ENCODE measurements around the gene INSRR. TPM values are rescaled to one million over a fixed set of nuclear protein-coding genes. Genes with fewer than 3 reads are reported as not detected.

Gene INSRR
- total RNA-seq (2022), result not detected in 2 replicates
- Bru-seq, nascent RNA, result not detected
- BruChase-seq, experiment 1, labeled RNA remaining after a 6-hour chase, result not detected
- not detected for BruChase-seq, experiment 2, labeled RNA remaining after a 2-hour chase
- long read RNA-seq, partial matches to known transcripts, result 0 of 2 reads
- long read RNA-seq, other reads (novel, unspliced or antisense), result 2 of 2 reads

DNA sequence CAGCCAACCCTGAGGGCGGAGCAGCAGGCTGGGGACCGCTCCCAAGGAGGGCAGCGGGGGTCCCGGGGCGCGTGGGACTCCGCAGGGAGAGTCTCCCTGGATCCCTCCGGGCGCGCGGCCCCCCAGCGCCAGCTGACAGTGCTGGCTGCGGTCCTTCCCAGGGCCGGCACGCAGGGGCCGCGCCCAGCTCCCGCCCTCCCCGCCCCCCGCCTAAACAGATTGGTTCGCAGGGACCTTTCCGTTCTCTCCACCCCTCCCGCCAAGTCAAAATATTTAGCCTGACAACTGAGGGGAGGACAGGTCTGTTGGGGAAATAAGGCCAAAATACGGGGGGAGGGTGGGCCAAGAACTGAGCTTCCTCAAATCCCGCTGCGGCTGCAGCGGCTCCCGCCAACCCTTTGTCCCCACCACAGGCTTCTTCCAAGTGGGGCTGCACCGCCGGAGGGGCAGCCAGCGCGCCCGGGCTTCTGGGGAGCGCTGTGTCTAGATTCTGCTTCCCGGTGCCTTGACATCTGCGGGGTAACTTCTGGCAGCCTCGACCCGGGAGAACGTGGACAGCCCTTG, at the start of gene INSRR:
Gene INSRR (minus strand): TSS at position 159 of the 564 bp plus-strand sequence. CDS start 496 bp downstream, outside the sequence.
- Mint-ChIP-seq H3K36me3 (ENCODE audit: insufficient read depth, unreplicated experiment) (no peaks in the 10 kb centered on the region), H3K9me3 (ENCODE audit: unreplicated experiment) (no peaks in the 10 kb centered on the region), H3K4me3 (ENCODE audit: unreplicated experiment) (peak within 1 kb of the TSS; percentile 57), H3K27ac (ENCODE audit: low read depth, unreplicated experiment) (no peak within 1 kb of the TSS), H3K4me1 (ENCODE audit: insufficient read depth, unreplicated experiment) (peaks cover 18% of the 10 kb centered on the region), H3K27me3 (ENCODE audit: insufficient read depth, unreplicated experiment) (peaks cover 50% of the 10 kb centered on the region)
- intact Hi-C loops (cut with micrococcal nuclease), result no loop called here
- TF ChIP-seq, protein P1, sequence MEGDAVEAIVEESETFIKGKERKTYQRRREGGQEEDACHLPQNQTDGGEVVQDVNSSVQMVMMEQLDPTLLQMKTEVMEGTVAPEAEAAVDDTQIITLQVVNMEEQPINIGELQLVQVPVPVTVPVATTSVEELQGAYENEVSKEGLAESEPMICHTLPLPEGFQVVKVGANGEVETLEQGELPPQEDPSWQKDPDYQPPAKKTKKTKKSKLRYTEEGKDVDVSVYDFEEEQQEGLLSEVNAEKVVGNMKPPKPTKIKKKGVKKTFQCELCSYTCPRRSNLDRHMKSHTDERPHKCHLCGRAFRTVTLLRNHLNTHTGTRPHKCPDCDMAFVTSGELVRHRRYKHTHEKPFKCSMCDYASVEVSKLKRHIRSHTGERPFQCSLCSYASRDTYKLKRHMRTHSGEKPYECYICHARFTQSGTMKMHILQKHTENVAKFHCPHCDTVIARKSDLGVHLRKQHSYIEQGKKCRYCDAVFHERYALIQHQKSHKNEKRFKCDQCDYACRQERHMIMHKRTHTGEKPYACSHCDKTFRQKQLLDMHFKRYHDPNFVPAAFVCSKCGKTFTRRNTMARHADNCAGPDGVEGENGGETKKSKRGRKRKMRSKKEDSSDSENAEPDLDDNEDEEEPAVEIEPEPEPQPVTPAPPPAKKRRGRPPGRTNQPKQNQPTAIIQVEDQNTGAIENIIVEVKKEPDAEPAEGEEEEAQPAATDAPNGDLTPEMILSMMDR (IDR thresholded peaks at IDR 0.05; ENCODE audit: unreplicated experiment), result no peak
- ChIA-PET POLR2A (interaction anchor here (1.1 to 1.9 kb wide), 4 partner anchors 12 to 31 kb away, joined by 3 to 8 read pairs (median 4); no protein-coding TSS in a partner anchor), CTCF (interaction anchor here (0.6 to 18.7 kb wide), 30 partner anchors 9 to 1988 kb away, joined by 3 to 353 read pairs (median 9); partner anchors contain the start of gene PEAR1)
- no TSS peak for BruUV-seq (replicated peaks)
- no peak for DNase-seq (ENCODE audit: unreplicated experiment)

DNA sequence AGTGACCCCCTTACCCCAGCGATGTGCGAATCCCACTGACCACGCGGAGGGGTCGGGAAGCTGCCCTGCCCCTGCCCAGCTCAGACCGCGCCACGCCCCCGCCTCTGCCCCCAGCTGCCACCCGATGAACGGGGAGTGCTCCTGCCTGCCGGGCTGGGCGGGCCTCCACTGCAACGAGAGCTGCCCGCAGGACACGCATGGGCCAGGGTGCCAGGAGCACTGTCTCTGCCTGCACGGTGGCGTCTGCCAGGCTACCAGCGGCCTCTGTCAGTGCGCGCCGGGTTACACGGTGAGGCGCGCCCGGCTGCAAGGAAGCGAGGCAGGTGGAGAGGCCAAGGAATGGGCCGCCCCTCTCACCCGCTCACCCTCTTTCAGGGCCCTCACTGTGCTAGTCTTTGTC, 49.6 kb upstream of the INSRR start:
- H3K4me1 Mint-ChIP-seq (ENCODE audit: insufficient read depth, unreplicated experiment), result peaks cover 19% of the 10 kb centered on the region
- H3K36me3 Mint-ChIP-seq (ENCODE audit: insufficient read depth, unreplicated experiment), result no peaks in the 10 kb centered on the region
- no peak for DNase-seq (ENCODE audit: unreplicated experiment)
- H3K27ac Mint-ChIP-seq (ENCODE audit: low read depth, unreplicated experiment), result no peak overlapping the region
- H3K27me3 Mint-ChIP-seq (ENCODE audit: insufficient read depth, unreplicated experiment), result peaks cover 13% of the 10 kb centered on the region
- ChIA-PET POLR2A (no interaction called here), CTCF (interaction anchor here (1.2 to 3.5 kb wide), 3 partner anchors 10 to 71 kb away, joined by 3 to 34 read pairs (median 8); no protein-coding TSS in a partner anchor)
- intact Hi-C loops (cut with micrococcal nuclease), result no loop called here
- H3K9me3 Mint-ChIP-seq (ENCODE audit: unreplicated experiment), result no peaks in the 10 kb centered on the region
- H3K4me3 Mint-ChIP-seq (ENCODE audit: unreplicated experiment), result peak overlapping the region; percentile 75
- no TSS peak for BruUV-seq (replicated peaks)
- TF ChIP-seq, protein P1 (IDR thresholded peaks at IDR 0.05; ENCODE audit: unreplicated experiment), result no peak

DNA sequence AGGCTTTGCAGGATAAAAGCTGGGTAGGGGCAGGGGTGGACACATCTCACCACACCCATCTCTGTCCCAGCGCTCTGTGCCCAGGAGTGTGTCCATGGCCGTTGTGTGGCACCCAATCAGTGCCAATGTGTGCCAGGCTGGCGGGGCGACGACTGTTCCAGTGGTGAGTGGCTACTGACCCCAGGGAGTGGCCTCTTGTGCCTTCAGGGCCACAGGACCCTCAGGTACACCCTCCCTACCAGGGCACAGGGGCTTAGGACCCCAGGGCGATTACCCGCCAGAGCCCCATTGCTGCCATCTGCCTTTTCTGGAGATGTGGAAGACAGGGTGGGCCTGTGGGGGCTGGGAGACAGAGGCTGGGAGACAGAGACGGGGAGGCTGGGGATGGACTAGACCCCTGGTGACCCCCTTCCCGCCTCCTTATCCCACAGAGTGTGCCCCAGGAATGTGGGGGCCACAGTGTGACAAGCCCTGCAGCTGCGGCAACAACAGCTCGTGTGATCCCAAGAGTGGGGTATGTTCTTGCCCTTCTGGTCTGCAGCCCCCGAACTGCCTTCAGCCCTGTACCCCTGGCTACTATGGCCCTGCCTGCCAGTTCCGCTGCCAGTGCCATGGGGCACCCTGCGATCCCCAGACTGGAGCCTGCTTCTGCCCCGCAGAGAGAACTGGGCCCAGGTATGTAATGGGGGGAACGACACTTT, 47.4 kb upstream of the INSRR start:
- CTCF ChIA-PET, result no interaction called here
- peaks cover 19% of the 10 kb centered on the region for H3K4me1 Mint-ChIP-seq (ENCODE audit: insufficient read depth, unreplicated experiment)
- no TSS peak for BruUV-seq (replicated peaks)
- POLR2A ChIA-PET, result no interaction called here
- H3K4me3 Mint-ChIP-seq (ENCODE audit: unreplicated experiment), result peak overlapping the region; percentile 75
- no peaks in the 10 kb centered on the region for H3K36me3 Mint-ChIP-seq (ENCODE audit: insufficient read depth, unreplicated experiment)
- intact Hi-C loops (cut with micrococcal nuclease), result no loop called here
- TF ChIP-seq, protein P1 (IDR thresholded peaks at IDR 0.05; ENCODE audit: unreplicated experiment), result no peak
- no peak for DNase-seq (ENCODE audit: unreplicated experiment)
- H3K27me3 Mint-ChIP-seq (ENCODE audit: insufficient read depth, unreplicated experiment), result peaks cover 10% of the 10 kb centered on the region
- no peak overlapping the region for H3K27ac Mint-ChIP-seq (ENCODE audit: low read depth, unreplicated experiment)
- no peaks in the 10 kb centered on the region for H3K9me3 Mint-ChIP-seq (ENCODE audit: unreplicated experiment)

DNA sequence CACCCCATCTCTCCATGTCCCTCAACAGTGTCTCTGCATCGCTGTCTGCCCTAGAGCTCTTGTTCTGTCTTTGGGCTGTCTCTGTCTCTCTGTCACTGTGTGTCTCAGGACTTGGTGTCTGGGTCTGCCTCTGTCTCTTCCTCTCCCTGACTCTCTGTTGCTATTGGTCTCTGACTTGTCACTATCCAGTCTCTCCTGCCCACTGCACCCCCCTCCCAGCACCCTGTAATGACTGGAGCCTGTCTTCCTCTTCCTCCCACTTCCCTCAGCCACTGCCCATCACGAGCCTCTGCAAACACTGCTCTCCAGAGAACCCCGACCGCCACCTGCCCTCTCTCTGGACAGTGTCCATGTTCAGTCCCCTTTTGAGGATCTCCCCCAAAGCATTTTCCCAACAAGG, 46.7 kb upstream of the INSRR start:
- Mint-ChIP-seq H3K27me3 (ENCODE audit: insufficient read depth, unreplicated experiment) (peaks cover 3% of the 10 kb centered on the region), H3K36me3 (ENCODE audit: insufficient read depth, unreplicated experiment) (no peaks in the 10 kb centered on the region), H3K4me3 (ENCODE audit: unreplicated experiment) (no peak overlapping the region), H3K27ac (ENCODE audit: low read depth, unreplicated experiment) (no peak overlapping the region), H3K9me3 (ENCODE audit: unreplicated experiment) (no peaks in the 10 kb centered on the region), H3K4me1 (ENCODE audit: insufficient read depth, unreplicated experiment) (peaks cover 14% of the 10 kb centered on the region)
- no peak for DNase-seq (ENCODE audit: unreplicated experiment)
- CTCF ChIA-PET, result no interaction called here
- TF ChIP-seq, protein P1 (IDR thresholded peaks at IDR 0.05; ENCODE audit: unreplicated experiment), result no peak
- intact Hi-C loops (cut with micrococcal nuclease), result no loop called here
- no TSS peak for BruUV-seq (replicated peaks)
- POLR2A ChIA-PET, result no interaction called here
